ENCODE results near the gene FAM3B. TPM values are rescaled to one million over a fixed set of nuclear protein-coding genes. Genes with fewer than 3 reads are reported as not detected.

FAM3B gene
- total and polyA plus RNA-seq, 8 donors, result 7.9 to 31.9 (median 13.0) TPM

- Histone ChIP-seq H3K9me3 (no peaks in the 10 kb centered on the region), H3K36me3 (peaks cover 0 to 93% of the 10 kb centered on the region in 2 donors), H3K27me3 (no peaks in the 10 kb centered on the region), H3K4me3 (no peak overlapping the region), H3K27ac (no peak overlapping the region), H3K4me1 (peaks cover 0 to 18% of the 10 kb centered on the region in 2 donors)
- intact Hi-C loops (cut with DNase I), result no loop called here
- no peak for DNase-seq
- TF ChIP-seq CTCF (IDR thresholded peaks at IDR 0.05), result no peak
- no peak for ATAC-seq
Observed at GRCh38 chr21:41402231-41402630, 85.6 kb downstream of the FAM3B start.

- Histone ChIP-seq H3K9me3 (no peaks in the 10 kb centered on the region), H3K4me3 (no peak overlapping the region), H3K27ac (no peak overlapping the region), H3K27me3 (no peaks in the 10 kb centered on the region), H3K4me1 (peaks cover 0 to 13% of the 10 kb centered on the region in 2 donors), H3K36me3 (peaks cover 0 to 93% of the 10 kb centered on the region in 2 donors)
- DNase-seq (no peak), ATAC-seq (no peak)
- TF ChIP-seq CTCF (IDR thresholded peaks at IDR 0.05), result no peak
- intact Hi-C loops (cut with DNase I), result no loop called here
Observed at GRCh38 chr21:41402796-41403195, 86.2 kb downstream of the FAM3B start.

DNA sequence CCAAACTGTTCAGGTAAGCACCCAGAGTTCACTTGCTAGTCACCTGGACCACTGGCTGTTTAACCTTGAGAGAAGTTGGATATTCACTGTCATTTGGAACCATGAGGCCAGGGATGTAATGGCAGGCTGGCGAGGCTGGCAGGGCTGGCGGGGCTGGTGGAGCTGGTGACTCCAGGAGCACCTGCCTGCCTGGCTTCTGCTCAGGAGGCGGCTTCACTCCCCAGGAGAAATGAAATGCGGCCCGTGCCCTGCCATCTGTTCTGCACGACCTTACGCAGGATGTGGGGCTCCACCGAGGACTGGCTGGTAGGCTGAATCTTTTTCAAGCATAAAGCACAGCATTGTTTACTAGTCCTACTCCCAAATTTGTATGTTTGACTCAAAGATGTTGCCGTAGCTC lies 86.7 kb downstream of the FAM3B start:
- DNase-seq (no peak), ATAC-seq (no peak)
- Histone ChIP-seq H3K4me1 (peaks cover 0 to 11% of the 10 kb centered on the region in 2 donors), H3K9me3 (no peaks in the 10 kb centered on the region), H3K36me3 (peaks cover 0 to 93% of the 10 kb centered on the region in 2 donors), H3K4me3 (no peak overlapping the region), H3K27me3 (no peaks in the 10 kb centered on the region), H3K27ac (no peak overlapping the region)
- intact Hi-C loops (cut with DNase I), result no loop called here
- TF ChIP-seq CTCF (IDR thresholded peaks at IDR 0.05), result no peak

DNA sequence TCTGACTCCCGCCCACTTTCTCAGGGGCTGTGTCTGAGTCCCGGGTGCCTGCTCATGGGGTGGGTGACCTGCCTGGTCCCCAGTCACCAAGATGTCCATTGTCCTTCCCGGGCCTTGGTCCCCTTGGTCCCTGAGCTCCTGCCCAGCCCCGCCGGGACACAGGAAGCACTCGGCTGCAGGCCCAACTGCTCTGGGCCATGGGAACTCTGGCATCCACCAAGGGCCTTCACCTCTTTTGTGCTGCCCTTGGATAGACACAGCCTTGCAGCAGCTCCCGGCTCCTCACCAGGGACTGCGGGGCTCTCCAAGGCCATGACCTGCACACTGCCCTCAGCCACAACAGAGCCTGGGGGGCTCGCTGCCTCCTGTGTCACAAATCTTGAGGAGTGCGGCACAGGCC lies 87.4 kb downstream of the FAM3B start:
- Histone ChIP-seq H3K27ac (no peak overlapping the region), H3K36me3 (peaks cover 0 to 93% of the 10 kb centered on the region in 2 donors), H3K4me1 (peaks cover 0 to 11% of the 10 kb centered on the region in 2 donors), H3K27me3 (no peaks in the 10 kb centered on the region), H3K9me3 (no peaks in the 10 kb centered on the region), H3K4me3 (no peak overlapping the region)
- TF ChIP-seq CTCF (IDR thresholded peaks at IDR 0.05), result no peak
- ATAC-seq (no peak), DNase-seq (no peak)
- intact Hi-C loops (cut with DNase I), result no loop called here

GRCh38 chr21:41405321-41405720 lies 88.7 kb downstream of the FAM3B start:
- intact Hi-C loops (cut with DNase I), result no loop called here
- no peak for ATAC-seq

More at GRCh38 chr21:41405321-41405720, 88.7 kb downstream of the FAM3B start:
- TF ChIP-seq CTCF (IDR thresholded peaks at IDR 0.05), result no peak
- Histone ChIP-seq H3K36me3 (peaks cover 0 to 93% of the 10 kb centered on the region in 2 donors), H3K4me1 (peaks cover 0 to 11% of the 10 kb centered on the region in 2 donors), H3K9me3 (no peaks in the 10 kb centered on the region), H3K27ac (no peak overlapping the region), H3K27me3 (no peaks in the 10 kb centered on the region), H3K4me3 (no peak overlapping the region)
- no peak for DNase-seq

Measured in left lung (tissue), 10 donors.